KOPT-K1 (cell line): ENCODE results near the gene PNPLA2.

Experiments used
- H3K27ac ChIP-seq: fragments of 200-600 bp; sonication (generic); 2 replicates; pipeline ENCODE4 v1.5.1; 2016; ENCODE audit warnings: antibody characterized with exemption, mild to moderate bottlenecking, low read depth, low read length; ENCODE audit not compliant: poor library complexity, severe bottlenecking
- H3K36me3 ChIP-seq: fragments of 200-600 bp; sonication (generic); 2 replicates; pipeline ENCODE4 v1.5.1; 2017; ENCODE audit warnings: antibody characterized with exemption, mild to moderate bottlenecking, low read length, moderate library complexity; ENCODE audit not compliant: insufficient read depth
- H3K9me3 ChIP-seq: fragments of 200-600 bp; sonication (generic); 2 replicates; pipeline ENCODE4 v1.5.1; 2017; ENCODE audit warnings: antibody characterized with exemption, low read length, mild to moderate bottlenecking; ENCODE audit not compliant: insufficient read depth, poor library complexity, severe bottlenecking

PNPLA2 gene

DNA sequence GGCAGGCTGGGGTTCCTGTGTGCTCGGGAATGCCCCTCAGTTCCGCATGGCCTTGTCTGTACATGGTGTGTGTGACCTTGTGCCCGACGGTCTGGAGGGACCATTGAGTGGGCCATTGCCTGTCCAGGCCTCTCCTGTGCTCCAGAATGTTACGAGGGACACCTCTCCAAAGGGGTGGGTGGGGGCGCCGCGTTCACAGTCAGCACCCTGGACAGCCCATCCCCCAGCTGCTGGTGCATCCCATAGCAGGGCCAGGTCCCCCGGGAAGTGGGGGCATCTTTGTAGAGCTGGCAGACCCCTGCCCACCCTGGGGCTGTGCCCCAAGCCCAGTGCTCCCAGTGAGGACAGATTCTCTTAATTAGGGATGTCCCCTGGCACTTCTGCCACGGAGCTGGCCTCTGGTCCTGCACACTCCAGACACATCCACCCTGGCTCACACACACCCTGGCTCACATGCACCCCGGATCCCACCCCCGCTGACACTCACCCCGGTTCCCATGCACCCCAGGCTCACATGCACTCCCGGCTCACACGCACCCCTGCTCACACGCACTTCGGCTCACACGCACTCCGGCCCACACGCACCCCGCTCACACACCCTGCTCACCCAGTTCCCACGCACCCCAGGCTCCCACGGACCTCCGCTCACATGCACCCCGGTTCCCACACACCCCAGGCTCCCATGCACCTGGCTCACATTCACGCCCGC, 39.5 kb downstream of the PNPLA2 start:
- Histone ChIP-seq H3K36me3 (no peaks in the 10 kb centered on the region), H3K27ac (no peak overlapping the region), H3K9me3 (no peaks in the 10 kb centered on the region)

- Histone ChIP-seq H3K36me3 (no peaks in the 10 kb centered on the region), H3K9me3 (no peaks in the 10 kb centered on the region), H3K27ac (no peak overlapping the region)
These were observed 40.1 kb downstream of the PNPLA2 start for GRCh38 chr11:858762-859339.

DNA sequence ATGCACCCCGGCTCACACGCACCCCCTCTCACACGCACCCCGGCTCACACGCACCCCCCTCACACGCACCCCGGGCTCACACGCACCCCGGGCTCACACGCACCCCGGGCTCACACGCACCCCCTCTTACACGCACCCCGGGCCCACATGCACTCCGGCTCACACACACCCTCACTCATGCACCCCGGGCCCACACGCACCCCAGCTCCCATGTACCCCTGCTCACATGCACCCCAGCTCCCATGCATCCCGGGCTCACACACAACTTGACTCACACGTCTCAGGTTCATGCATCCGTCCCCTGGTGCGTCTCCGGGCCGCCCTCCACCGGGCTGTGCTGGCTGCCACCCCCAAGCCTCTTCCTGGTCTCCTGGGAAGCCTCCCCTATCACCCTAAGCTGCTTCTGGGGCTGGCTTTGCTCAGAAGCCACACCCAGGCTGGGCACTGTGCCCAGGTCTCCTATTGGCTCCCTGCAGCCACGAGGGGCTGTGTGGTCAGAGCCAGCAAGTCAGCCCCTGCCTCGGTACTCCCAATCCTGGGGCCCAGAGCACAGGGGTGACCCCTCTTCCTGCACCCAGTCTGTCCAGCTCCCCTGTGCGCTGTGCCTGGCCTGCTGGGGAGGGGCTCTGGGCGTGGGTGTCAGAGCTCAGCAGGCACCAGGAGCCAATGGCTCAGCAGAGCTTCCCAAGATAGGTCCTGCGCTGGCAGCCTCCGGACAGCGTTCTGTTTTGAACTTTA, 40.8 kb downstream of the PNPLA2 start:
- Histone ChIP-seq H3K36me3 (no peaks in the 10 kb centered on the region), H3K27ac (no peak overlapping the region), H3K9me3 (no peaks in the 10 kb centered on the region)

DNA sequence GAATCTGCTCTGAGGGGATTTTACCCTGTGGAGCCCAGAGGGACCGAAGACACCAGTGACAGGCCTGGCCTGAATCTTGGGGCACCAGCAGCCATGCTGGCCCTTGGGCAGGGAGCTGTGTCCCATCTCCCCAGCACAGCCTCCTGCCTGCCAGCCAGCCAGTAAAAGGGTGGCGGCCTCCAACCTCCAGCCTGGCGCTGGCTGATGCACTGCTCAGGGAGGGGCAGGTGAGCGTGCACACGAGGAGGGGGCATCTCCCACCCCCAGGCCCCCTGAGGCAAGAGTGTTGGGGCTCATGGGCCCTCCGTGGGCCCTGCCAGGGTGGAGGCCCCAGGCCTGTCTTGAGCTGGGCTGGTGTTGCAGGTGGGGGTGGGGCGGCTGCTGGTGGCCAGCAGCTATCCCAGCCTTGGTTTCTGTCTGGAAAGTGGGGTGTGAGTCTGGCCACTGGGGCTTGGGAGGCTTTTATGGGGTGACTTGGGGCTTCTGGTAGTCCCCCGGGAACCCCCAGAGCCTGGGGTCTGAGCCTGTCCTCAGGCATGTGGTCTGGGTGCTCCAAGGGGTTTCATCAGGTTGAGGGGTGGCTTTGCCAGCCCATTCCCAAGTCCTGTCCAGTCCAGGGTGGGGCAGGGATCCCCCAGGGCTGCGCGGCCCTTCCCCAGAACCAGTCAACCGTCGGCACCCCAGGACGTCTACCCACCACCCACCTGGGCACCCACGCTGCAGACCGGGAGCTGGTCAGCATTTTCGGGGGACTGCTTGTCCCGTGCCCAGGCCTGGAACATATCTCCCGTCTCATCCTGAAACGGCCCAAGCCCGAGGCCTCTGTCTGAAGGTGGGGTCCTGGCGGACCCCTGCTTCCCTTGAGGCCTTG, 41.8 kb downstream of the PNPLA2 start:
- no peaks in the 10 kb centered on the region for H3K36me3 ChIP-seq
- no peak overlapping the region for H3K27ac ChIP-seq

DNA sequence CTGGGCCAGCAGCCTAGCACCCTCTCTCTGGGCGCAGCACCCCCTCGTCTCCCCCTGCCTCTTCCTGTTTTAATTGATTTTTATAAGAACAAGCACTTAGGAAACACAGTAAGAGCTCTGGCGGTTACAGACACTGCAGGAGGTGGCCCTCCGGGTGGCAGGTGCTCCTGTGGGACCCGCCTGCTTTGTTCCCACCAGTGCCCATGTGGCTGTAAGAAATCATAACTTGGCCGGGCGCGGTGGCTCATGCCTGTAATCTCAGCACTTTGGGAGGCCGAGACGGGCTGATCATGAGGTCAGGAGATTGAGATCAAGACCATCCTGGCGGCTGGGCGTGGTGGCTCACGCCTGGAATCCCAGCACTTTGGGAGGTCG, 42.4 kb downstream of the PNPLA2 start:
- no peak overlapping the region for H3K27ac ChIP-seq
- no peaks in the 10 kb centered on the region for H3K9me3 ChIP-seq
- H3K36me3 ChIP-seq, result peaks cover 5% of the 10 kb centered on the region; the same call in 1 of the 2 replicates

More for the DNA sequence above, 41.8 kb downstream of the PNPLA2 start:
- H3K9me3 ChIP-seq, result no peaks in the 10 kb centered on the region

DNA sequence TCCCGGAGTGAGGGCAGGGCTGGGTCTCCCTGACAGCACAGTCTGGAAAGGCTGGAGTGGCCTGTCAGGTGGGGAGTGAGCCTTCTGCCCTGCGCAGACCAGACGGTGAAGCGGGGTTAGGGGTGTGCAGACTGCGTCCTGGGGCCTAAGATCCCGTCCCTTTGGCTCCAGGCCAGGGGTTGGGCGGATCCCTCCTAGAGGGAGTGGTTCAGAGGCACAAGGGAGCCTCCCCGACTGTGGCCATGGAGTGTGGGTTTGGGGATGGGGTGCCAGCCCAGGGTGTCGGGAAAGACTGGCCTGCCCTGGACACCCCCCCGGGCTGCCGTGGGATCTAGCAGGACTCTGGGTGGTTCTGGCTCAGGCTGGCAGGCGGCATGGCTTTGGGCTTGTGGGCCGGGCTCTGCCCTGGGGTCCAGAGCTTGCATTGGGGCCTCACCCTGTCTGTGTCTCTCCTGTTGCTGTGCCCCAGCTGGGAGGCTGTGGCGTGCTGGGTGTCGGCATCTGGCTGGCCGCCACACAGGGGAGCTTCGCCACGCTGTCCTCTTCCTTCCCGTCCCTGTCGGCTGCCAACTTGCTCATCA, 43.5 kb downstream of the PNPLA2 start:
- no peak overlapping the region for H3K27ac ChIP-seq
- H3K36me3 ChIP-seq, result peaks cover 15% of the 10 kb centered on the region; the same call in 1 of the 2 replicates
- no peaks in the 10 kb centered on the region for H3K9me3 ChIP-seq

- Histone ChIP-seq H3K27ac (no peak overlapping the region), H3K9me3 (no peaks in the 10 kb centered on the region), H3K36me3 (peaks cover 18% of the 10 kb centered on the region; the same call in 1 of the 2 replicates)
These were observed 43.9 kb downstream of the PNPLA2 start for GRCh38 chr11:862696-863022.

GRCh38 chr11:863023-863909, 44.6 kb downstream of the PNPLA2 start:
- H3K36me3 ChIP-seq, result peaks cover 22% of the 10 kb centered on the region; the same call in 1 of the 2 replicates
- no peak overlapping the region for H3K27ac ChIP-seq
- no peaks in the 10 kb centered on the region for H3K9me3 ChIP-seq

- Histone ChIP-seq H3K36me3 (peaks cover 31% of the 10 kb centered on the region; the same call in 1 of the 2 replicates), H3K9me3 (no peaks in the 10 kb centered on the region), H3K27ac (no peak overlapping the region)
These were observed 45.5 kb downstream of the PNPLA2 start for GRCh38 chr11:863910-864827.

GRCh38 chr11:864898-865297, 46.2 kb downstream of the PNPLA2 start:
- H3K9me3 ChIP-seq, result no peaks in the 10 kb centered on the region
- H3K36me3 ChIP-seq, result peaks cover 36% of the 10 kb centered on the region; the same call in 1 of the 2 replicates
- no peak overlapping the region for H3K27ac ChIP-seq

GRCh38 chr11:865462-866430, 47.0 kb downstream of the PNPLA2 start:
- Histone ChIP-seq H3K9me3 (no peaks in the 10 kb centered on the region), H3K36me3 (peaks cover 36% of the 10 kb centered on the region; the same call in 1 of the 2 replicates), H3K27ac (no peak overlapping the region)

DNA sequence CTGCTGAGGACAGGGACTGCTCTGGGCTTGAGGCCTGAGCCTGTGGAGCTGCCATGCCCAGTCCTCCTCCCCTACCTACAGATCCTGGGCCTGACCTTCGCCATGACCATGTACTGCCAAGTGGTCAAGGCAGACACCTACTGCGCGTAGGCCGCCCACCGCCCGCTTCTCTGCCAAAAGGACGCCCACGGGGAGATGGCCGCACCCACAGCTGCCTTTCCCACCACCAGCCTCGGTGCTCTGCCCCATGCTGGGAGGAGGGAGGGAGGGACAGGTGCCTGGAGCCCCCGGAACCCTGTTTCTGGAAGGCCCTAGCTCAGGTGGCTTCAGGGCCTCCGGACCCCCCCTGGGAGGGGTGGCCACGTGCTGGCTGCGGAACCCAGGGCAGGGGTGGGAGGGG, 47.8 kb downstream of the PNPLA2 start:
- H3K36me3 ChIP-seq, result peaks cover 36% of the 10 kb centered on the region; the same call in 1 of the 2 replicates
- no peaks in the 10 kb centered on the region for H3K9me3 ChIP-seq
- no peak overlapping the region for H3K27ac ChIP-seq
